Stimulated activated naive CD8-positive, alpha-beta T cell treated with anti-CD3 and anti-CD28 coated beads, Interleukin-15, amount 100 ng/mL, for 72 hours (primary cell): ENCODE measurements around the gene NSD2.

ENCODE experiments used
- ATAC-seq: fragments of 150-1000 bp; cut with Tn5 transposase; 2 replicates; pipeline ENCODE4 v1.10.0; 2021; ENCODE audit warnings: mild to moderate bottlenecking, moderate library complexity
- DNase-seq, 2 donors: peaks; one replicate each; pipeline ENCODE4 v3.0.0; 2021 to 2022
- H3K27ac Mint-ChIP-seq, 2 donors: one replicate each; pipeline ENCODE4 v1.8.0; 2022; ENCODE audit warnings: mild to moderate bottlenecking in 2 of 2, mixed read lengths in 2 of 2, moderate library complexity in 2 of 2
- H3K27me3 Mint-ChIP-seq: one replicate; pipeline ENCODE4 v1.8.0; 2022; ENCODE audit warnings: mixed read lengths
- H3K4me1 Mint-ChIP-seq: one replicate; pipeline ENCODE4 v1.8.0; 2022; ENCODE audit warnings: mild to moderate bottlenecking, mixed read lengths
- H3K4me3 Mint-ChIP-seq, 2 donors: one replicate each; pipeline ENCODE4 v1.8.0; 2022; ENCODE audit warnings: mild to moderate bottlenecking in 2 of 2, mixed read lengths in 2 of 2, moderate library complexity in 1 of 2
- H3K9me3 Mint-ChIP-seq, 2 donors: one replicate each; pipeline ENCODE4 v1.8.0; 2022; ENCODE audit warnings: mixed read lengths in 2 of 2

NSD2 gene

DNA sequence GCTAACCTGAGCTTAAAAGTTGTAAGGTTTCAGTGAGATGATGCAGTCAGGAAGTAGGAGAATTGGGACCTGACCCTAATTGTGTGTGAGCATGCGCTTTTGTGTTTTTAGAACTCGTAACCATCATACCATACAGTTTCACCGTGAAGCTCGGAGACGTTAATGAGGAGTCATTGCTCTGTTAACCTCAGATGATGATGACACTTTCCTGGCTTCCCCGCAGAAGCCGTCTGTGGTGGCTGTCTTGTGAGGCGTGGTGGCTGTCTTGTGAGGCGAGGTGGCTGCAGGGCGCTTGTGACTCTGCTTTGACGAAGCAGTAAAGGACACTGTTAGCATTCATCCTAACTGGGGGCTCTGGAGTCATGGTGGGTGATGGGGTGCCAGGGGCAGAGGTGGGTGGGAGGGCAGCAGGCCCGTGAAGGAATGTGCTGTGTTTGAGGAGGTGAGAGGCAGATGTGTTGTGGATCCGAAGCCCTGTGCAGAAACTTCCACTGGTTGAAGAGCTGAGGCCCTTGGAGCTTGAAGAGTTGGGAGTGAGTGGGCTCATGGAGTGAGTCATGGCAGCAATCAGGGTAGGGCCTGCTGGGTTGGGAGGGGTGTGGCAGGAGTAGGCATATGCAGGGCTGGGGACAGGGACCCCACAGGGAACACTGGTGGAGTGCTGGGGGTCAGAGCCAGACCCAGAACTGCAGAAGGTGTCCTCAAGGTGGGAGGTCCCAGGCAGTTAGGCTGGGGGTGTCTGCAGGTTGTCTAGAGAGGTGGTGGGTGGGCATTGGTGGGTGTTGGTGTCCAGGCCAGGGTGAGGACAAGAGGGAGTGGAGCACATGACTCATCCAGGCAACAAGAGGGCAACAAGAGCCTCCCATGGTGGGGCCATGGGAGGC lies 57.4 kb downstream of the NSD2 start:
- Mint-ChIP-seq H3K27ac (peak overlapping the region in 1 of 2 donors; percentile 90), H3K9me3 (no peaks in the 10 kb centered on the region), H3K4me3 (no peak overlapping the region), H3K27me3 (no peaks in the 10 kb centered on the region), H3K4me1 (peaks cover 11% of the 10 kb centered on the region)
- no peak for DNase-seq
- peak; percentile 43 for ATAC-seq

DNA sequence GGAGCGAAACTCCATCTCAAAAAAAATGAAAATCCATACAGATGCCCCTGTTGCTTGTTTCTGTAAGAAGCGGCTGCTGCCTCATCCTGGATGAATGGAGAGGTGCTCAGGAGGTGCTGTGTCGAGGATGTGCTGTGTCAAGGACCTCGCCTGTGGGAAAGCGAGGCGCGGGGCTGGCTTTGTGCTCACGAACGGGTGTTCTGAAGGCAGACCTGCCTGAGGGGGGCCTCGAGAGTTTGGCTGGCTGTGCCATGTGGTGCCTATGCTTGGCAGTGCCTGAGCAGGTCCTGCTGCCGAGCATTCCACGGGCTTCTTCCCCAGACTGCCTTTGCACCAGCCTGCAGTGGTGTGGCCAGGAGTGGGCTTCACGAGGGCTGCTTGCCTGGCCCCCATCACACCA lies 61.5 kb downstream of the NSD2 start:
- ATAC-seq (no peak), DNase-seq (no peak)
- Mint-ChIP-seq H3K27me3 (no peaks in the 10 kb centered on the region), H3K9me3 (no peaks in the 10 kb centered on the region), H3K27ac (no peak overlapping the region), H3K4me1 (peaks cover 11% of the 10 kb centered on the region), H3K4me3 (no peak overlapping the region)

- H3K4me1 Mint-ChIP-seq, result peaks cover 4% of the 10 kb centered on the region
- H3K27ac Mint-ChIP-seq, result no peak overlapping the region
- no peaks in the 10 kb centered on the region for H3K9me3 Mint-ChIP-seq
- H3K27me3 Mint-ChIP-seq, result no peaks in the 10 kb centered on the region
- no peak overlapping the region for H3K4me3 Mint-ChIP-seq
- no peak for DNase-seq
- no peak for ATAC-seq
These were observed 62.5 kb downstream of the NSD2 start for GRCh38 chr4:1933700-1934099.

DNA sequence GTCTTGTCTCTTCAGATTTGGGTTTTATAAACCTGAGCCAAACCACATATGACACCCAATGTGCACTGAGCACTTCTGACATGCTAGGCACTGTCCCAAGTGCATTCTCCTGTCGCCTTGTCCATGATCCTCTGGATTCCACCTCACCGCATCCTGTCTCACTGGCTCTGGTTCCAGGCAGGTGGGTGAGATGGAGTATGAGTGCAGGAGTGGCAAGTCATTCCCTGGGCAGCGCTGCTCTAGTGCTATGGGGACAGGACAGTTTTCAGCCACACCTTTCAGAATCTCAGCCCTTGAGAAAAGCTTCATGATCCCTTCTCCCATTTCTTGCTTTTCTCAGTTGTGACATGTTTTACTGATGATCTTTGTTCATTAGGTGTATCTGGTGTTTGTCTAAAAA lies 66.4 kb downstream of the NSD2 start:
- no peak overlapping the region for H3K4me3 Mint-ChIP-seq
- no peaks in the 10 kb centered on the region for H3K27me3 Mint-ChIP-seq
- DNase-seq, result no peak
- no peaks in the 10 kb centered on the region for H3K9me3 Mint-ChIP-seq
- H3K4me1 Mint-ChIP-seq, result no peaks in the 10 kb centered on the region
- no peak for ATAC-seq
- H3K27ac Mint-ChIP-seq, result no peak overlapping the region

DNA sequence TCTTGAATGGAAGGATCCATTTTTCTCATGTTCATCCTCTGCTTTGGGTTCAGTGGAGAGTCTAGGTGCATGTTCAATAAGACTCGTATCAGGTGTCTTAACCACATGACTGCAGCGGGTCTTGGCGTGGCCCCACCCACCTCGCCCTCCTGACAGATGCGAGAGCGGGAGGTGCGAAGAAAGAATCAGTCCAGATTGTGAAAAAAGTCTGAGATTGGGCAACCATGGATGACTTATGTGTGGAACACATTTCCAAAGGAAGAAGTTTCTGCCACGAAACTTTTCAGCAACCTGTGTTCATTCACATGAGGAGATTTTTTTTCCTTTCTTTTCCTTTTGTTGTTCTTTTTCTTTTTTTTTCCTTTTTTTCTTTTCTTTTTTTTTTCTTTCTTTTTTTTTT lies 66.8 kb downstream of the NSD2 start:
- DNase-seq (no peak), ATAC-seq (no peak)
- H3K27ac Mint-ChIP-seq, result no peak overlapping the region
- no peaks in the 10 kb centered on the region for H3K27me3 Mint-ChIP-seq
- no peak overlapping the region for H3K4me3 Mint-ChIP-seq
- H3K4me1 Mint-ChIP-seq, result no peaks in the 10 kb centered on the region
- no peaks in the 10 kb centered on the region for H3K9me3 Mint-ChIP-seq

DNA sequence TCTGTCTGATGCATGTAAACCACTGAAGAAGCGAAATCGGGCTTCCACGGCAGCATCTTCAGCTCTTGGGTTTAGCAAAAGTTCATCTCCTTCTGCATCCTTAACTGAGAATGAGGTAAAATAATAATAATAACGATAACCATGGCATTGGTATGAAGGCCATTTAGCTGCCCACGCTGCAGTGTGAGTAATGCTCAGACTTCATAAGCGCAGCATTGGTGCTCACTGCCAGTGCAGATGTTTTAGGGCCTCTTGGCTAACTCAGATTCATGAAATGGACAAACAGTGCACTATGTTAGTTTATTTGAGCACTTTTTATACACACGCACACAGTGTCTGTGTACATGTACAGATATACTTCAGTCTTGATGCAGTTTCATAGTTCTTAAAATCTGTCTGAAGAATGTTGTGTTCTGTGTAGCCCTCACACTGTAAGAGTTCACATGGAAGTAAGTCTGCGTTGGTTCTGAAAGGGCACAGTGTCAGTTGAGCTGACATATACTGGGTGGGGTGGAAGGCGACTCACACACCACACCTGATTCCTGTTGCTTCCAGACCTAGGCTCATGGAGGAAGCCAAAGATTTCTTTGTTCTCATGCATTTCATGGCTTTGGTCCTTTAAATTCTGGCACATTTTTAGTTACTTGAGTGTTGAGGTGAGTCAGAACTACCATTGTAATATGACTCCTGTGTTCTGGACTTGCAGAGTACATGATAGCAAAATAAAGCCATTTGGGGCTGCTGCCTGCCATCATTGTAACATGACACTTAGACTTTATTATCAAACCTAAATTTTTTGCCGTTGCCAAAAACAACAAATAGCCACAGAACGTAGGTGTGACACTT lies 68.7 kb downstream of the NSD2 start:
- H3K27me3 Mint-ChIP-seq, result no peaks in the 10 kb centered on the region
- no peak overlapping the region for H3K27ac Mint-ChIP-seq
- DNase-seq, result no peak

DNA sequence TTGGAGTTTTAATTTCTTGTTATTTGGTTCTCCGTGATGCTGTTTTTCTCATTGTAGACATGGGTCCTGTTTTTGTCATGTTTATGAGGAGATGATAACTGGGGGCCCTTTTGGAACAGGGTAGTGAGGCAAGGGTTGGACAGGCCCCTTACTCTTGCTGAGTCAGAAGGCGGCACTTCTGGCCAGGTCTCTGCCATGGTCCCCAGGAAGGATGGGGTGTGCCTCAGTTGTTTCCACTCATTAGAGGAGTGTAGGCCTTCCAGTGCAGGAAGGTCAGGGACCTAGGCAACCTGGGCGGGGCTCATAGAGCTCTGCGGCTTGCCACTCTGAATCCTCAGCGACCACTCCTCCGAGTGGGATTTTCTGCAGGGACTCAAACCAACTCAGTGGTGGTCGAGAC lies 69.4 kb downstream of the NSD2 start:
- Mint-ChIP-seq H3K4me3 (no peak overlapping the region), H3K4me1 (no peaks in the 10 kb centered on the region), H3K27ac (no peak overlapping the region), H3K9me3 (no peaks in the 10 kb centered on the region), H3K27me3 (no peaks in the 10 kb centered on the region)
- DNase-seq, result no peak
- ATAC-seq, result no peak

More for the DNA sequence above, 68.7 kb downstream of the NSD2 start:
- ATAC-seq, result no peak
- H3K4me3 Mint-ChIP-seq, result no peak overlapping the region
- H3K4me1 Mint-ChIP-seq, result no peaks in the 10 kb centered on the region
- H3K9me3 Mint-ChIP-seq, result no peaks in the 10 kb centered on the region

DNA sequence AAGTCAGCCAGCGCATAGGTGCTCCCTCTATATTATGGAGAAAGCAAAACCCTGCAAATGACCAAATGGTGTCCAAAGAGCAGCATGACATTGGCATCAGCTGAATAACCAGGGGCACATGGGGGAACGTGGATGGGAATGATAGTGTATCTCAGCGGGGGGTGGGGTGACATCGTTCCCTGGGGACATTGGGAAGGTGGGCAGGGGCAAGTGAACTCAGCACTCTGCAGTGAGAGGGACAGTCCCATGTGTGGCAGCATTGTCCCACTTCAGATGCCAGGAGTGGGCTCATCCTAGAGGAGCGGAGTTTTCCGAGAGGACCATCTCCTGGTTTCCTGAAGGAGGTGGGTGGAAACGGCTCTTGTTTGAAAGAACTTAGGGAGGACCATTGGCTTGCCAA lies 72.7 kb downstream of the NSD2 start:
- ATAC-seq (no peak), DNase-seq (no peak)
- H3K9me3 Mint-ChIP-seq, result no peaks in the 10 kb centered on the region
- H3K4me3 Mint-ChIP-seq, result no peak overlapping the region
- H3K27me3 Mint-ChIP-seq, result no peaks in the 10 kb centered on the region
- H3K27ac Mint-ChIP-seq, result no peak overlapping the region
- H3K4me1 Mint-ChIP-seq, result no peaks in the 10 kb centered on the region

DNA sequence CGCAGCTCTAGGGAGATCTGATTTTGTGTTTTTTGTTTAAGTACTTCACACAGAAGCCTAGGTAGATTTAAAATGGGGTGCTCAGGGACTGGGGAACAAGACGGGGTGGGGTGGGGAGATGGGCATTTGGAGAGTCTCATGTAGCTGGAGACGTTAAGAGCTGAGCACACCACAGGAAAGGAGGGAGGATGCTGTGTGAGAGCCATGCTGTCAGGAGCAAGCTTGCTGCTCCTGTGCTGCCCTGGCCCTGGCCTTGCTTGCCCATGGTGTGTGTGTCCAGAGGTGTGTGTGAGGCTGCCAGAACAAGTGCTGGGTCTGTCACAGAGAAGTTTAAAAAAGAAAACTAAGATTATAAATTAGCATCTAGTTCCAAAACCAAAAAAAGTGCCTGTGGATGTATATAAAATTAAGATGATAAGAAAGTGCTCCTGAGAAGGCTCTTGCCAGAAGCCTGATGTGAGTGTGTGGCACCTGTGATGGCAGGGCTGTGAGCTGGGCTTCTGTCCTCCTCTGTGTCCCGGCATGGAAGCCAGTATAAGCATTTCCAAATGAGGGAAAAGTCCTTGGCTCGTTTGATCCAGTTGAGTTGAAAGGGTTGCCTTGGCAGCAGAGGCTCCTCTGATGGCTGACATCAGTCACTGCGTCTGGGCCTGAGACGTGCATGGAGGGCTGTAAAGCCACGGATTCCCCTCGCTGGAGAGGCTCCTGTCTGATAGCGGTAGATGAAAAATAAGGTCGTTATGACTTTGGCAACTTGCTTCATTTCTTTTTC lies 74.1 kb downstream of the NSD2 start:
- ATAC-seq, result no peak
- H3K4me1 Mint-ChIP-seq, result no peaks in the 10 kb centered on the region

DNA sequence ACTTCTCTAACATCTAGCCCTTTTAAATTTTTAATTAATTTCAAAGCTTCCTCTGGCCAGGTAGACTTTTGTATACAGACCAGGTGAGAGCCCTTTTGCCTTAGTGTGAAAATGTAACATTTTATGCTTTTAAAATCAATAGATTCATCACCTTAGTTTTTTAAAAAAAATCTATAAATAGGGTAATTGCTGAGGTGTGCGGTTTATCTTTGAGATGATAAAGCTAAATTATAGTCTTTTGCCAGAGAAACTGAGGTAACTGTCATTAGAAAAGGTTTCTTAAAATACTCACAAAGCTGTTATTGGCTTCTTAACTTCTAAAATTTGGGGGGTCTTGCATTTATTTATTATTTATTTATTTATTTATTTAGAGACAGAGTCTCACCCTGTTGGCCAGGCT lies 74.7 kb downstream of the NSD2 start:
- no peak for ATAC-seq
- Mint-ChIP-seq H3K4me3 (no peak overlapping the region), H3K4me1 (no peaks in the 10 kb centered on the region), H3K9me3 (no peaks in the 10 kb centered on the region), H3K27me3 (no peaks in the 10 kb centered on the region), H3K27ac (no peak overlapping the region)
- DNase-seq, result no peak

More for the DNA sequence above, 74.1 kb downstream of the NSD2 start:
- H3K4me3 Mint-ChIP-seq, result no peak overlapping the region
- H3K27ac Mint-ChIP-seq, result peak overlapping the region in 1 of 2 donors; percentile 94
- H3K27me3 Mint-ChIP-seq, result no peaks in the 10 kb centered on the region
- DNase-seq, result no peak
- no peaks in the 10 kb centered on the region for H3K9me3 Mint-ChIP-seq

GRCh38 chr4:1948232-1948631 lies 77.0 kb downstream of the NSD2 start:
- DNase-seq, result no peak
- H3K9me3 Mint-ChIP-seq, result no peaks in the 10 kb centered on the region
- H3K27me3 Mint-ChIP-seq, result no peaks in the 10 kb centered on the region
- no peak overlapping the region for H3K4me3 Mint-ChIP-seq
- H3K27ac Mint-ChIP-seq, result peak overlapping the region in 1 of 2 donors; percentile 54
- no peaks in the 10 kb centered on the region for H3K4me1 Mint-ChIP-seq
- no peak for ATAC-seq

GRCh38 chr4:1948892-1949436 lies 77.8 kb downstream of the NSD2 start:
- Mint-ChIP-seq H3K9me3 (no peaks in the 10 kb centered on the region), H3K4me1 (no peaks in the 10 kb centered on the region), H3K27me3 (no peaks in the 10 kb centered on the region), H3K27ac (peak overlapping the region in 1 of 2 donors; percentile 57), H3K4me3 (no peak overlapping the region)
- DNase-seq (no peak), ATAC-seq (peak; percentile 43)

DNA sequence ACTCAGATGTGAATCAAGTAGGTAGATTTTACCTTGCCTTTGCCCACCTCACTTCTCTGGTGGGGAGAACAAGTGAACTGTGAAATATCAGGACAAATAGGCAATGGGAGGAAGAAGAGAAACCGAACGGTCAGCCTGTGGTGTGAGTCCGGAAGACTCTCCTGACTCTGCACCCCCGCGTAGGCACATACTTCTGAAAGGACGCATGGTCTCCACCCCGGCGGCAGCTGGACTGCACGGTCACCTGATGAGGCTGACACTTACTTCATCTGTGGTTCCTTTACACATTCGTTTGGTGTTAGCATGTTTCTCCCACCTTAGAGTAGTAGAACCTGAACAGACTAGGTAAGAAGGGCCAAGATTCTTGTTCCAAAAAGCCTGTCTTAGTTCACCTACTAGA lies 79.2 kb downstream of the NSD2 start:
- no peak overlapping the region for H3K27ac Mint-ChIP-seq
- no peak overlapping the region for H3K4me3 Mint-ChIP-seq
- H3K4me1 Mint-ChIP-seq, result no peaks in the 10 kb centered on the region
- no peak for DNase-seq
- no peaks in the 10 kb centered on the region for H3K9me3 Mint-ChIP-seq
- no peak for ATAC-seq
- H3K27me3 Mint-ChIP-seq, result no peaks in the 10 kb centered on the region

DNA sequence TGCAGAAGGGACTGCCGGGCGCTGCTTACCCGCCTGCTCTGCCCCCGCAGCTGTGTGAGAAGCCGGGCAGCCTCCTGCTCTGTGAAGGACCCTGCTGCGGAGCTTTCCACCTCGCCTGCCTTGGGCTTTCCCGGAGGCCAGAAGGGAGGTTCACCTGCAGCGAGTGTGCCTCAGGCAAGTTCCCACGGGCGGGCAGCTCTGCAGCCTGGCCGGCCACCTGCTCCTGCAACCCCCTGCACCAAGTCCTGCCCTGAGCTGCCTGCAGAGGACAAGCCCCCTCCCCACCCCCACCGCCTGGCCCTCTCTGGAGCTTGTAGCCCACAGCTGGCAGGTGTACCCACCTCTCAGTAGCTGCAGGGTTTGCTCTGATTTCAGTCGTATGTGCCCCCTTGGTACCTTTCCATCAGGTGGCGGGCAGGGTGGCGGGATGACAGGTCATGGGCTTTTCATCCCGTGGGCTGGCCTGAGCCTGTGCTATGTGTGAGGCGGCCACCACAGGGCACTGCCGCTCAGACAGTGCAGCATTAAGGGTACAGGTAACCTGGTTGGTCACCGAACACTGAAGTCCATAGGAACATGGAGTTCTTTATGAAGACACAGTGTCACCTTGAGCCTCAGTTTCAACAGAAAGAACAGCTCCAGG lies 81.0 kb downstream of the NSD2 start:
- no peaks in the 10 kb centered on the region for H3K4me1 Mint-ChIP-seq
- H3K27ac Mint-ChIP-seq, result no peak overlapping the region
- H3K27me3 Mint-ChIP-seq, result no peaks in the 10 kb centered on the region
- DNase-seq (no peak), ATAC-seq (no peak)
- H3K9me3 Mint-ChIP-seq, result no peaks in the 10 kb centered on the region
- H3K4me3 Mint-ChIP-seq, result no peak overlapping the region

DNA sequence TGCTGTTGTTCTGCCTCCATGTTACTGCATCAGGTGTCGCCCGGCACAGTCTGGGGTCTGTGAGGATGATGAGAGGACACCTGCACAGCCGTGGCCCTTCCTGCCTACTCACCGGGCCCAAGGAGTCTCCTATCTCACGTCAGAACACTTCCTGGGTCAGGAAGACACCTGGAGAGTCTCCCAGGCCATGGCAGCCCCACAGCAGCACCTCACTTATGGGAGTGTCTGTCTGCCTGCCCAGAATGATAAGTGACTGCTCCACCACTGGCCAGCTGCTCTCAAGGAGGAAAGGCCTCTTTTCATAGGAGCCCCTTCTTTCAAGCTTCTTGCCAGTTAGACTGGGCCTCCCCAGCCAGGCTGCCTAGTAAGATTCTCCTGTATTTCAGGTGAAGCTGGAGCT lies 81.5 kb downstream of the NSD2 start:
- Mint-ChIP-seq H3K27me3 (no peaks in the 10 kb centered on the region), H3K4me1 (no peaks in the 10 kb centered on the region), H3K9me3 (no peaks in the 10 kb centered on the region), H3K4me3 (no peak overlapping the region), H3K27ac (peak overlapping the region; percentile 59 to 69)
- DNase-seq (no peak), ATAC-seq (no peak)
